Erythroblast (primary cell): ENCODE data around the gene DEGS1.

ENCODE experiments used
- GATA1 ChIP-seq: IDR thresholded peaks from 2 replicates; pipeline ENCODE4 v1.6.1; 2011; ENCODE audit warnings: low read depth, mild to moderate bottlenecking, control low read depth, low read length, moderate library complexity
- POLR2A ChIP-seq: IDR thresholded peaks from 2 replicates; pipeline ENCODE4 v1.6.1; 2011; ENCODE audit warnings: mild to moderate bottlenecking, low read length

GRCh38 chr1:224219011-224219611 is 36.1 kb downstream of the DEGS1 start:
- no peak for TF ChIP-seq POLR2A
- no peak for TF ChIP-seq GATA1
